OCI-LY1 (cell line): Measurements from ENCODE around the gene NHLRC4.

ENCODE experiments used
- H2AFZ ChIP-seq: fragments of 200-600 bp; sonication (generic), shearing (Covaris generic); 2 replicates; pipeline ENCODE4 v1.6.0; 2014; ENCODE audit warnings: antibody characterized with exemption, mild to moderate bottlenecking, low read length
- H3F3A ChIP-seq: fragments of 200-600 bp; sonication (generic), shearing (Covaris generic); 2 replicates; pipeline ENCODE4 v1.6.0; 2014; ENCODE audit warnings: mild to moderate bottlenecking, antibody characterized with exemption, low read length, moderate library complexity; ENCODE audit not compliant: insufficient read depth
- H3K27ac ChIP-seq: fragments of 200-600 bp; sonication (generic); 2 replicates; pipeline ENCODE4 v1.5.1; 2014; ENCODE audit warnings: low read length, mixed run types, mild to moderate bottlenecking, low read depth; ENCODE audit not compliant: poor library complexity, severe bottlenecking
- H3K27me3 ChIP-seq: fragments of 200-600 bp; sonication (generic); 2 replicates; pipeline ENCODE4 v1.6.0; 2014; ENCODE audit warnings: antibody characterized with exemption, mild to moderate bottlenecking, low read length, moderate library complexity; ENCODE audit not compliant: insufficient read depth
- H3K36me3 ChIP-seq: fragments of 200-600 bp; sonication (generic); 2 replicates; pipeline ENCODE4 v1.6.1; 2014; ENCODE audit warnings: mild to moderate bottlenecking, antibody characterized with exemption, low read length, moderate library complexity, mixed read lengths; ENCODE audit not compliant: insufficient read depth
- H3K4me1 ChIP-seq: fragments of 200-600 bp; sonication (generic); 2 replicates; pipeline ENCODE4 v1.5.1; 2014; ENCODE audit warnings: mild to moderate bottlenecking, low read length, moderate library complexity; ENCODE audit not compliant: insufficient read depth, severe bottlenecking
- H3K4me2 ChIP-seq: fragments of 200-600 bp; sonication (generic), shearing (Covaris generic); 2 replicates; pipeline ENCODE4 v1.6.1; 2014; ENCODE audit warnings: low read length
- H3K4me3 ChIP-seq: fragments of 200-600 bp; sonication (generic); 2 replicates; pipeline ENCODE4 v1.5.1; 2014; ENCODE audit warnings: low read length, low read depth, mild to moderate bottlenecking, mixed read lengths; ENCODE audit not compliant: poor library complexity, severe bottlenecking
- H3K79me2 ChIP-seq: fragments of 200-600 bp; shearing (Covaris generic); 2 replicates; pipeline ENCODE4 v1.6.1; 2016; ENCODE audit warnings: mixed run types, low read length, mixed read lengths; ENCODE audit not compliant: insufficient read depth
- H3K9ac ChIP-seq: fragments of 200-600 bp; sonication (generic), shearing (Covaris generic); 2 replicates; pipeline ENCODE4 v1.6.1; 2014; ENCODE audit warnings: mild to moderate bottlenecking, low read length, mixed read lengths
- H3K9me2 ChIP-seq: fragments of 200-600 bp; sonication (generic), shearing (Covaris generic); 2 replicates; pipeline ENCODE4 v1.6.1; 2014; ENCODE audit warnings: low read depth, mild to moderate bottlenecking, low read length, mixed read lengths
- H3K9me3 ChIP-seq: fragments of 200-600 bp; shearing (Covaris generic); 2 replicates; pipeline ENCODE4 v1.6.1; 2014; ENCODE audit warnings: low read length, mixed read lengths
- H4K20me1 ChIP-seq: fragments of 200-600 bp; sonication (generic), shearing (Covaris generic); 2 replicates; pipeline ENCODE4 v1.6.0; 2016; ENCODE audit warnings: mild to moderate bottlenecking, low read length; ENCODE audit not compliant: insufficient read depth
- EZH2 ChIP-seq: fragments of 200-600 bp; sonication (generic), shearing (Covaris generic); IDR thresholded peaks from 2 replicates; pipeline ENCODE4 v1.8.0; 2017; ENCODE audit warnings: borderline replicate concordance, mixed run types, mild to moderate bottlenecking, antibody characterized with exemption, low read length, moderate library complexity, mixed read lengths
- TF ChIP-seq, protein P1 (sequence below): fragments of 200-600 bp; sonication (generic), shearing (Covaris generic); IDR thresholded peaks from 2 replicates; pipeline ENCODE4 v1.5.1; 2017; ENCODE audit warnings: mild to moderate bottlenecking, antibody characterized with exemption, low read length, moderate library complexity, mixed read lengths

NHLRC4 gene

DNA sequence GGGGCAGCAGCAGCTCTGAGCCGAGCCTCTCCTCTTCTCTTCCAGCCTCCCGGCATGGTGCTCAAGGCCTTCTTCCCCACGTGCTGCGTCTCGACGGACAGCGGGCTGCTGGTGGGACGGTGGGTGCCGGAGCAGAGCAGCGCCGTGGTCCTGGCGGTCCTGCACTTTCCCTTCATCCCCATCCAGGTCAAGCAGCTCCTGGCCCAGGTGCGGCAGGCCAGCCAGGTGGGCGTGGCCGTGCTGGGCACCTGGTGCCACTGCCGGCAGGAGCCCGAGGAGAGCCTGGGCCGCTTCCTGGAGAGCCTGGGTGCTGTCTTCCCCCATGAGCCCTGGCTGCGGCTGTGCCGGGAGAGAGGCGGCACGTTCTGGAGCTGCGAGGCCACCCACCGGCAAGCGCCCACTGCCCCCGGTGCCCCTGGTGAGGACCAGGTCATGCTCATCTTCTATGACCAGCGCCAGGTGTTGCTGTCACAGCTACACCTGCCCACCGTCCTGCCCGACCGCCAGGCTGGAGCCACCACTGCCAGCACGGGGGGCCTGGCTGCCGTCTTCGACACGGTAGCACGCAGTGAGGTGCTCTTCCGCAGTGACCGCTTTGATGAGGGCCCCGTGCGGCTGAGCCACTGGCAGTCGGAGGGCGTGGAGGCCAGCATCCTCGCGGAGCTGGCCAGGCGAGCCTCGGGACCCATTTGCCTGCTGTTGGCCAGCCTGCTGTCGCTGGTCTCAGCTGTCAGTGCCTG, 7.4 kb downstream of the NHLRC4 start:
- no peaks in the 10 kb centered on the region for H3K9me2 ChIP-seq
- no peak overlapping the region for H3K4me3 ChIP-seq
- peaks cover 9% of the 10 kb centered on the region; the same call in 1 of the 2 replicates for H3K36me3 ChIP-seq
- no peak overlapping the region for H3K4me2 ChIP-seq
- no peak for TF ChIP-seq EZH2
- TF ChIP-seq, protein P1, sequence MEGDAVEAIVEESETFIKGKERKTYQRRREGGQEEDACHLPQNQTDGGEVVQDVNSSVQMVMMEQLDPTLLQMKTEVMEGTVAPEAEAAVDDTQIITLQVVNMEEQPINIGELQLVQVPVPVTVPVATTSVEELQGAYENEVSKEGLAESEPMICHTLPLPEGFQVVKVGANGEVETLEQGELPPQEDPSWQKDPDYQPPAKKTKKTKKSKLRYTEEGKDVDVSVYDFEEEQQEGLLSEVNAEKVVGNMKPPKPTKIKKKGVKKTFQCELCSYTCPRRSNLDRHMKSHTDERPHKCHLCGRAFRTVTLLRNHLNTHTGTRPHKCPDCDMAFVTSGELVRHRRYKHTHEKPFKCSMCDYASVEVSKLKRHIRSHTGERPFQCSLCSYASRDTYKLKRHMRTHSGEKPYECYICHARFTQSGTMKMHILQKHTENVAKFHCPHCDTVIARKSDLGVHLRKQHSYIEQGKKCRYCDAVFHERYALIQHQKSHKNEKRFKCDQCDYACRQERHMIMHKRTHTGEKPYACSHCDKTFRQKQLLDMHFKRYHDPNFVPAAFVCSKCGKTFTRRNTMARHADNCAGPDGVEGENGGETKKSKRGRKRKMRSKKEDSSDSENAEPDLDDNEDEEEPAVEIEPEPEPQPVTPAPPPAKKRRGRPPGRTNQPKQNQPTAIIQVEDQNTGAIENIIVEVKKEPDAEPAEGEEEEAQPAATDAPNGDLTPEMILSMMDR: no peak
- no peaks in the 10 kb centered on the region for H3K27me3 ChIP-seq
- peaks cover 17% of the 10 kb centered on the region for H3K4me1 ChIP-seq
- H3K27ac ChIP-seq: no peak overlapping the region
- no peaks in the 10 kb centered on the region for H3F3A ChIP-seq
- H2AFZ ChIP-seq: no peak overlapping the region
- H3K9ac ChIP-seq: no peak overlapping the region
- H3K9me3 ChIP-seq: no peaks in the 10 kb centered on the region
- no peaks in the 10 kb centered on the region for H3K79me2 ChIP-seq
- H4K20me1 ChIP-seq: no peaks in the 10 kb centered on the region

DNA sequence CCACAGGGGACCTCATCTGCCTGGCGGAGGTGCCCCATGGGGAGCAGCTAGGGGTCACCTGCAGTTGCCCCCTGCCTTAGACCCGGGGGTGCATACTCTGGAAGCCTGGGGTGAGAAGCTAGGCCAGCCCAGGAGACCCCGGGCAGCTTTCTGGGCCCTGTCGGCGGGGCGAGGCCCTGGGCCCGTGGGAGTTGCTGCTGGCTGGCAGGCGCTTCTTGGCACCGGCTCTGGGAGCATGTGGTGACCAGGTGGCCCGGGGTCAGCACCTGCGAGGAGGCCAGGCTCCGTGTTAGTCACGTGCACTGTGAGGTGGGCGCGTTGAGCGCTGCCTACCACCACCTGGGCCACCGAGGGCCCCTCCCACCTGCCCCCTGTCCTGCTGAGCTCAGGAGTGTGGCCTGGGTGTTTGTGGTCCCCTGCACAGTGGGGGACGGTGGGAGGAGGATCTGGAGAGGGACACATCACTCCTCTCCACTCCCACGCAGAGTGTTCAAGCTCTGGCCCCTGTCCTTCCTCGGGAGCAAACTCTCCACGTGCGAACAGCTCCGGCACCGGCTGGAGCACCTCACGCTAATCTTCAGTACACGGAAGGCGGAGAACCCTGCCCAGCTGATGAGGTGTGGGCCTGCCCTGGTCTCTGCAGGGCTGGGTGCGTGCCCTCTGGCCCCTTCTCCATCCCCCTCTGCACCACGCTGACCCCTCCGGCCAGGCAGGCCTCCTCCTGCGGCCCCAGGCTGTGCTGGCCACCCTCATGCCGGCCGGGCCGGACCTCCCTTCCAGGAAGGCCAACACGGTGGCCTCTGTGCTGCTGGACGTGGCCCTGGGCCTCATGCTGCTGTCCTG, 8.8 kb downstream of the NHLRC4 start:
- Histone ChIP-seq H3K79me2 (no peaks in the 10 kb centered on the region), H3K4me2 (no peak overlapping the region), H3K36me3 (peaks cover 9% of the 10 kb centered on the region; the same call in 1 of the 2 replicates), H3K27me3 (no peaks in the 10 kb centered on the region), H3K9me3 (no peaks in the 10 kb centered on the region), H3K9me2 (no peaks in the 10 kb centered on the region), H3K4me1 (peaks cover 12% of the 10 kb centered on the region), H3F3A (no peaks in the 10 kb centered on the region), H3K9ac (no peak overlapping the region), H3K27ac (no peak overlapping the region), H4K20me1 (no peaks in the 10 kb centered on the region), H2AFZ (no peak overlapping the region), H3K4me3 (no peak overlapping the region)
- no peak for TF ChIP-seq EZH2
- TF ChIP-seq, protein P1: no peak

DNA sequence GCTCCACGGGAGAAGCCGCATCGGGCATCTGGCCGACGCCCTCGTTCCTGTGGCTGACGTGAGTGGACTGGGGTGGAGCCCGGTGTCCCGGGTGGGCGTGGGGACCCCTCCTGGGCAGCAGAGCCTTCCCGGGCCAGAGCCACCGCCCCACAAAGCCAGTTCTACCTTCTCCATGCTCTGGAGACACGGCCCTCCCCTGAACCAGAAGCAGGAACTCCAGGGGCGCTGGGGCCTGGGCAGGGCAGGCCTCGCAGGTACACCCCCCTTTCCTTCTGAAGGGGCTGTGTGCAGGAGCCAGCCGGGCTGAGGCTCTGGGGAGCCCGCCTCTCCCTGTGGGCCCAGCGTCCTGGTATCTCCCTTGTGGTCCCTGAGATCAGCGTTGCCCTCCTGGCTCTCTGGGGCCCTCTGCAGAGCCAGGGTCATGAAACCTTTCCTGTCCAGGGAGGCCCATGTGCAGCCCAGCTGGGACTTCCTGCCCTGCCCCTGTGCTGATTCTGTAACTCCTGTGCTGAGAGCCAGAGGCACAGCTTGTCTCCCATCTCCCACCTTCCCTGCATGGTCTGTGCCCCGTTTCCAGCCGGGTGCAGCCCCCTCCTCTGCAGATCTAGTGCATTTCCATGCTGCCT, 9.5 kb downstream of the NHLRC4 start:
- TF ChIP-seq, protein P1: no peak
- no peak for TF ChIP-seq EZH2
- Histone ChIP-seq H2AFZ (no peak overlapping the region), H3K79me2 (no peaks in the 10 kb centered on the region), H3K4me2 (no peak overlapping the region), H4K20me1 (no peaks in the 10 kb centered on the region), H3K27me3 (no peaks in the 10 kb centered on the region), H3K9ac (no peak overlapping the region), H3K9me2 (no peaks in the 10 kb centered on the region), H3K4me3 (no peak overlapping the region), H3F3A (no peaks in the 10 kb centered on the region), H3K9me3 (no peaks in the 10 kb centered on the region), H3K27ac (no peak overlapping the region), H3K36me3 (peaks cover 9% of the 10 kb centered on the region; the same call in 1 of the 2 replicates), H3K4me1 (peaks cover 5% of the 10 kb centered on the region)
